ENCODE measurements around the gene NFATC2.
"Not testable (repeated sequence)": the region's sequence is repeated elsewhere in the genome, so short reads cannot be mapped to it uniquely, and the experiment has no call there.

Gene NFATC2

DNA sequence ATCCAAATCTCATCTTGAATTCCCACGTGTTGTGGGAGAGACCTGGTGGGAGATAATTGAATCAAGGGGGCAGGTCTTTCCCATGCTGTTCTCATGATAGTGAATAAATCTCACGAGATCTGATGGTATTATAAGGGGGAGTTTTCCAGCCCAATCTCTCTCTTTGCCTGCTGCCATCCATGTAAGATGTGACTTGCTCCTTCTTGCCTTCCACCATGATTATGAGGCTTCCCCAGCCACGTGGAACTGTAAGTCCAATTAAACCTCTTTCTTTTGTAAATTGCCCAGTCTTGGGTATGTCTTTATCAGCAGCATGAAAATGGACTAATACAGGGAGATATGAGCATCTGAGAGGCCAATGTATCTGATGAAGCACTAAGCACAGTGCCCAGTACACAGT lies 26.0 kb upstream of the NFATC2 start:
- ATAC-seq, DNase-seq: not testable (repeated sequence)

DNA sequence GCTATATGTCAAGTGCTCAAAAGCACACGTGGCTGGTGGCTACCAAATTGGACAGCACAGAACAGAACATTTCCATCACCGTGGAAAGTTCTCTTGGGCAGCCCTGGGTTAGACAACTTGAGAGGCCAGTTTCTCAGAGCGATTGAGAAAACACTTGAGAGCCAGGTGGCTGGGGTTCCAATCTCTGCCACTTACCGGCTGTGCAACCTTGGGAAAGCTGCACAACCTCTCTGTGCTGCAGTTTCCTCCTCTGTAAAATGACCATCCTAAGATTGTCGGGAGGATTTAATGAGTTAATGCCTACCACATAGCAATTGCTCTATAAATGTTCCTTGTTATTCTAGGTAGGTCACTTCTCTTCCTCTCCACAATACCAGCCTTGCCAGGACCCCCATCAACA lies 25.1 kb upstream of the NFATC2 start:
- DNase-seq, result no peak
- ATAC-seq, result no peak

DNA sequence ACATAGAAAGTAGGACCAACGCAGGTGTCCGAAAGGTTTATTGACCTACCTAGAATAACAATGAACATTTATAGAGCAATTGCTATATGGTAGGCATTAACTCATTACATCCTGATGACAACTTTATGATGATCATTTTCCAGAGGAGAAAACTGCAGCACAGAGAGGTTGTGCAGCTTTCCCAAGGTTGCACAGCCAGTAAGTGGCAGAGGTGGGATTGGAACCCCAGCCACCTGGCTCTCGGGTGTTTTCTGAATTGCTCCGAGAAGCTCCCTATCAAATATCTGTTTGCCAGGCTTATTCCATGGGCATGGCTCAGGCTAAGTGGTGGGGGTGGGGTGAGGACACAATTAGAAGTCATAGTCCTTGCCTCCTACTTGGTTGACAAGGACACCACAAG lies 24.1 kb upstream of the NFATC2 start:
- ATAC-seq (no peak), DNase-seq (no peak)

DNA sequence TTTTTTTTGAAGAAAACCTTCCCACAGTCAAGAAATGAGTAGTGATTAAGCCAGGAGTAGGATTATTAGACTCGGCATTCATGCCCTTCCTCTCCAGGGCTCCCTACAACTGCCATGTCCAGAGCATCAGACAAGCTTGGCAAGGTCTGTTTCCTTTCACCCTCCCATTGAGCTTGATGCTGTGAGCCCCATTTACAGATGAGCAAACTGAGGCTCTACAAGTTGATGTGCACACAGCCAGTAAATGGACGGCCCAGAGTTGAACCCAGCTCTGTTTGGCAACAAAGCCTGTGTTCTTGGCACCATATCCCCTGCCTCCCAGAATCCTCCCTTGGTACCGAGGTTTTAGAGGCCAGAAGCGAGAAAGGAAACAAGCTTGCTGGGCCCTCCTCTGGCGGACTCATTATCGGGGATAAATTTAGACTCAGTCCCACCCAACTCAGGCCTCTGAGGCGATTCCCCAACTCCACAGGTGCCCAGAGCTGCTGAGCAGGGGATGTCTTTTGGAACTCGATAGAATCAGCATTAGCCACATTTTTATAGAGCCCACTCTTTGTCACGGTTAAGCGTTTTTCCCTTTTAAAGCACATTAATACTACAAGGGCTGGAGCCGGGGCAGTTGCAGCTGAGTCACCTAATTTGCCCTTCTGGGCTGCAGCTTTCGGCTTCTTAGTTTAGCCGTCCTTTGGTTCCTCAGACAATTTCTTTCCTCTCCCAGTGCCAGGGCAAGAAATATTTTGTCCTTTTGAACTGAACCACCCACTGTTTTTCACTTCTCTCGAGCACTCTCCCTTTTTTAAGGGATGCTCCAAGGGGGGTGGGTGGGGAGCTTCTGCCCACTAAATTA lies 23.0 kb upstream of the NFATC2 start:
- DNase-seq, result no peak

DNA sequence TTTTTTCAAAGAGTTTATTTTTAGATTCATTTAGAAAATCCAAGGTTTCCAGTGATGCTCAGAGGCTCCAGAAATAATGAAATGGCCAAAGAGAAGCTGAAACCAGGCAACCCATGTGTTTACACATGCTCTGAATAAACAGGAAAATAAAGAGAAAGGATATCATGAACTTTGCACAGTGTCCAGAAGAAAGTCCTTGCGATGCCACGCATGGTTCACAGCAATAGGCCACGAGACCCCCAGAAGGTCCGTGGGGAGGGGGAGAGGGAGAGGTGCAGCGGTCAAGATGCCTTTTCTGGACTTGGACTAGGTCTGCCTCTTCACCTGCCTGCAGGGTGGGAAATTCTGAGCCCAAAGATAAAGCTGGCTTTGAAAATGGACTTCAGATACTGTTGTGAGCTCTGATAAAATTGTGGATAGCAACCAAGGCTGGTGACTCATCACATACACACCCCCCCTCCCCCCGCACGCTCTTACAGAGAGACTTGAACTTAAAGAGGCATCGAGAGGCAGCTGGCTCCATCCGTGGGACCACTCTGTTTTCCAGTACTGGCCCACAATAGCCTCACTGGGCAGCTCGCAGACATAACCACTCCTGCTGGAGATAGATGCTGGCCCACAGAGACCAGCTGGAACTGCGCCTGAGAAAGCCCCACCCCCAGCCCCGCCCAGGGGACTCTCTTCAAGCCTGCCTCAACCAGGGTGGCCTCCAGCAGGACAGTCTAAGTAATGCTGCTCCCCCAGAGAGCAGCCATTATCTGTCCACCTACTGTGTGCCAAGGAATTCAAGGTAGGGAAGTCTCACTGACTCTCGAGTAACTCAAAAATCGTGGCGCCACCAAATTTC lies 21.2 kb upstream of the NFATC2 start:
- peak; percentile 35 for DNase-seq
- ATAC-seq, result peak; percentile 44

More for the DNA sequence above, 23.0 kb upstream of the NFATC2 start:
- ATAC-seq, result no peak

DNA sequence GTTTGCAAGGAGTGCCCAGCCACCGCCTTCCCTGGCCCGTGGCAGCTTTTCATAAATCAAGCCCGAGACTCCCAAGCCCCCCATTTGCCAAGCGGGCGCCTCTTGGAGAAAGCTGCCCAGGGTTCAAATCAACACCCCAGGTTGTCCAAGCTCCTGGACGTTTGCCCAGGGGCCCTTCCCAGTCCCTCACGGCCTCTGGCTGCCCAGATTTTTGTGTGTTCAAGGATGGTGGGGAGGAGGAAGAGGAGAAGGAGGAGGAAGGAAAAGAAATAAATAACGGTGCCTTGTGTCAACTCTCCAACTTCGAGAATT lies 20.6 kb upstream of the NFATC2 start:
- DNase-seq (no peak), ATAC-seq (no peak)

DNA sequence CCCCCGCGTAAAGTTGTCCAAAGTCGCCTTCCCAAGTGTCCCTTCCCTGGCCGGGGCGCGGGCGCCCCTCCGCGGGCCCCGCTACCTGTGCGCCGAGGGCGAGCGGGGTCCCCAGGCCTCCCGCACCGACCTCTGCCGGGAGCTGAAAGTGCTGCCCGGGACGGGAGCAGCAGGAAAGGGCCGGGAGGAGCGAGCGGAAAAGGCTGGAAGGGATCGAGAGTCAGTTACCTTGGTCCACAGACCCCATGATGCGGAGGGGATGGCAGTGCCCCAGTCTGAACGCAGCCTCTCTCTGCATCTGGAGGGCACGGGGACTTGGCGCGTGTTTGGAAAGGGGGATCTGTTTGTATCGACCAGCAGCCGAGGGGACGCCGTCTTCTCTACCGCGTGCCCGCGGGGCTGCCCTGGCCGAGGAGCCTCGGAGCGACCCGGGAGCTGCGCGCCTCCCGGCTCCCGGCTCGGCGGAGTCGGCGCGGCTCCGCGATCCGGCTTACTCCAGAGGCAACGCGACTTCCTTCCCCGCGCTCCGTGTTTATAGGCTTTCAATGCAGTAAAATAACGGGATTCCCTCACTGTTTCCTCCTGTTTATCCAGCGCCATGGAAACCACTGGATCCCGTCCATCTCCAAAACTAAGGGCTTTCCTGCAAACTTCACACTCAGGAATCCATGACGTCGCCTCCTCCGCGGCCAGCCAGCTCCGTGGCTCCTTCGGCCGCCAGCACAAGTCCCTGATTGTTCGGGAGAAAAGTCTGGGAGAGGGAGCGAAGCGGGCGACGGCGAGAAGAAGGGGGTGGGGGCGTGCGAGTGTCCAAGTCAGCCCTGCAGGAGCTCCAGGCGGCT lies 20.0 kb upstream of the NFATC2 start:
- peak; percentile 16 for DNase-seq
- peak; percentile 33 for ATAC-seq

DNA sequence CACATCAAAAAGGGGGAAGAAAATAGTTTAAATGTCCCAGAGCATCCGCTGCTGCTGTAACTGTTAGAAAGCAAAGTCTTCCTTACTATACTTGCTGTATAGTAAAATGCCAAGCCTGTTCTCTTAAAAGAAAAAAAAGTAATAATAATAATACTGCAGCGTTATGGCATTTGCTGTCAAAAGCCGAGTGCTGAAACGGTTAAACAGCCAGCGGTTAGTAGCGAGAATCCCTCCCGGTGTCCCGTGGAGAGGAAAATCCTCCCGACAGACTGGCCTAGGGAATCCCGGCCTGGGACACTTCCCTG lies 19.5 kb upstream of the NFATC2 start:
- ATAC-seq, result no peak
- no peak for DNase-seq

DNA sequence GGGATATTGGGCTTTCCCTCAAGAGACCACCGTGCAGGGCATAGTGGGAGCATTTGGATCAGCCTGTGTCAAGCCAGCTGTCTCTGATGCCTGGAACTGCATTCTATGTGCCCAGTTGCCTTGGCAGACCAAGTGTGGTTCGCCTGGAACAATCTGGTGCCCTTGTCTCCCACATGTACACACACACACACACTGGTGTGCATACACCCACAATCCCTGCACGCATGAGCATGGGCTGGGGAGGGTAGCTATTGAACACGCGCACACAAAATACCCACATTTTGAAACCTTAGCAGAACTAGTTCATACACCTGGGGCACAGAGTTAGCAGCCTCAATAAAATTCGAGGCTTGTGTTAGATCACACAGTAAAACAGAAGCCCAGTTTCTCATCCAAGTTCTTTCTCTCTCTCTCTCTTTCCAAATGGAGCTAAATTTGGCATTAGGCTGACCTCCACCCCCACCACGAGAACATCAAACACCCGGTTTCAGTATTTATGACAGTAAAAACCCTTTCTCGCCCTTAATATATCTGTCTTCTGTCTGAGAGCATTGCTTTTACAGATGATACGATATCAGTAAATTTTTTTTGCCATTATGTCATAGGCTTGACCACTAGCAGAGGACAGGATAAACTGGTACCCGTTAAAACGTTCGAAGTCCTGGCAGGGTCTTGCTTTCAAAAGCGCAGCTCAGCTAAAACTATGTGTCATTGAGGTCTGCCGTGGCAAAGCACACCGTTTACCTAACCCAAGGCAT lies 18.2 kb upstream of the NFATC2 start:
- DNase-seq (no peak), ATAC-seq (no peak)

DNA sequence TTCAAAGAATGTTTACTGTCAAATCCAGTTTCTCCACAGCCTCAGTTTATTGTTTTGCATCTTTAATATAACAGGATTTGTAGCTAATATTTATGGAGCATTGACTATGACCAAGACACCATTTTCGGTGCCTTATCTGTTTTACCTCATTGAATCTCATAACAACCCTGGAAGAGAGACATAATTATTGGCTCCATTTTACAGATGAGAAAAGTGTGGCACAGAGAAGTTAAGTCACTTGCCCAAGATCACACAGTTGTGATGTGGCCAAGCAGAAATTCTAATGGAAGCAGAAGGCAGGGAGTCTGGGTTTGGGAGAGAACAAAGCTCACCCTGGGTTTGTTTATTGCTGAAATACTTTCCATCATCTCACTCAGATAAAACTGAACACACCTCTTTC lies 17.5 kb upstream of the NFATC2 start:
- DNase-seq (no peak), ATAC-seq (no peak)

DNA sequence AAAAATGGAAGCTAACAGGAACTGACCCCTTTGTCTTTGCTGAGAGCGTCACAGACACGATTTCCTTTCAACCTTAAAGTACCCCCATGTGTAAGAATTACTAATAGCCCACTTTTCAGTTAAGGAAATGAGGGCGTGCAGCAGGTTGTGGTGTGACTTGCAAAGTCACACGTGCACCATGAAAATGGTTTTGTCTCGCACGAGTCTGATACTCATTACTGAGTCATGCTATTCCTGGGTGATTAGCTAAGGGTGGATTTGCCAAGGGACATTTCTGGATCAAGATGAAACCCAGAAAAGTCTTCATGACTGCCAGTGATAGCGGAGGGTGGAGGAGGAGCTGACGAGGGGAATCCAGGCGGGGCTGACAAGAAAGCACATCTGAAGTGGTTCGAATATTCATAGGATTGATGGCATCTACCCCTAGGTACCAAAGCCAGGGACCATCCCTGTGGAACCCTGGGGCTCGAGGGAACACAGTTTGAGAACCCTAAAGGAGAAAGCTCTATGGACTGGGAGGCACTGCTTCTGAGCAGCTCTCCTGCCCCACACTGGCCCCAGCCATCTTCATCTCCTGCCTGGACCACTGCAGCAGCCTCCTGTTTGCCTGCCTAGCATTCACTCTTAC lies 12.1 kb upstream of the NFATC2 start:
- ATAC-seq, result peak; percentile 72
- DNase-seq, result no peak

DNA sequence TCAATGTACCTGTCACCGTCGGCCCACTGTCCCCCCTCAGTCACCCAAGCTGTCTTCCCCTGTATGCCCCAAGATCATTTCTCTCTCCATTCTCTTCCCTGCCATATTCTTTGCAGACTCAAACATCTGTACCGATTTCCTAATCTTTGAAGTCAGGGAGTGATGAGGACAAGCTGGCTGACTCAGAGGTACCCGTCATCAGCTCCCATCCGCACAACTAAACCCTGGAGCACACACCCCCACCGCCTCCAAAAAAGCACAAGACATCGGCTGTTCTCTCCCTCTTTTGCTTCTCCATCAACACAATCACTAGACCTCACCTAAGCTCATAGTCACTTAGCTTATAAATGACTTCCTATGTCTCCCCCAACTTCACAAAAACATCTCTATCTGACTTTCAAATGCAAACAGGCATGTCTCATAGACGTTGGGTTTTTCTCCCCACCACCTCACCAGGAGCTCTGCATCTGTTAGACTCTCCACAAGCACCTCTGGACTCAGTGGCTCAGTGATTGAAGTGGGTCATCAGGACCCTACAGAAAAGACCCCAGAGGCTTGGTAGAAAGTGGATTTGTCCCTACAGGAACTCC lies 11.5 kb upstream of the NFATC2 start:
- DNase-seq (no peak), ATAC-seq (peak; percentile 25)

DNA sequence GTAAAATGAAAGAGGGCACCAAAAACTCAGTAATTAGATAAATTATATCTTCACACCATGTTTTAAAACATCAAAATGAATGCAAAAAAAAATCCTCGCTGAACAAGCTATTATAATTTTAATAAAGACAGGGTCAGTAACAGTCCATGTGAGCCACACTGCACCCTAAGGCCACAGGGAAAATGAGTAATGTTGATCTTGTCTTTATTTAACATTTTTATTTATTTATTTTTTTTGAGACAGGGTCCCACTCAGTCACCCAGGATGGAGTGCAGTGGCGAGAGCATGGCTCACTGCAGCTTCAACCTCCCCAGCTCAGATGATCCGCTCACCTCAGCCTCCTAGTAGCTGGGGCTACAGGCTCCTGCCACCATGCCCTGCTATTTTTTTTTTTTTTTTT lies 8.7 kb upstream of the NFATC2 start:
- DNase-seq (no peak), ATAC-seq (no peak)

DNA sequence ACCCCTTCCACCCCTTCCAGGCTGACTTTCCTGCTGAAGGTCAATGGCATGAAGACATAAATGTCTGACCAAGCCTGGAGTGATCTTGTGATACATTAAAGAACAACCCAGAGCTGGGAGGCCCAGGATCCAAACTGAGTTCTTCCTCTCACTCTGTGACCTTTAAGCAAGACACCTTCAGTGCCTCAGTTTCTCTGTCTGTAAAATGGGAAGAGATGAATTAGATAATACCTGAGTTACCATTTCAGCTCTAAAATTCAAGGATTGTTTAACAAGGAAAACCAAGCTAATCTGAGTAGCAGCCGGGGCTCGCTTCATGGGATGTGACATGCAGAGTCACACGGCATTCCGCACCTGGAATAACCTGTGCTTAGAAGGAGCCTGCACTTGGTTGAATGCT lies 7.0 kb upstream of the NFATC2 start:
- DNase-seq (no peak), ATAC-seq (no peak)

DNA sequence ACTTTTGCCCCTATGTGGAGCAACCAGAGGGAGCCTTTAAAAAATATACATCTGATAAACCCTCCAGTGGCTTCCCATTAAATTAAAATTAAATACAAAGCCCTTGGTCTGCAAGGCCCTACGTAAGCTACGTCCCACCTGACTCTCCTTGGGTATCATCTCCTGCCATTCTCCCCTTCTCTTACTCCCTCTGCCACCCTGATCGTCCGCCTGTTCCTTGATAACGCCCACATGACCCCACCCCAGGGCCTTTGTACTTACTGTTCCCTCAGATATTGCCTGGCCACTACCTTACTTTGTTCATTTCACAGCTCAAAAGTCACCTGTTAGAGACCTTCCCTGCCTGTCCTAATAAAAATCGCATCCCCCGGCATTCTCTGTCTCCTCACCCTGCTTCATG lies 5.4 kb upstream of the NFATC2 start:
- DNase-seq (no peak), ATAC-seq (no peak)

DNA sequence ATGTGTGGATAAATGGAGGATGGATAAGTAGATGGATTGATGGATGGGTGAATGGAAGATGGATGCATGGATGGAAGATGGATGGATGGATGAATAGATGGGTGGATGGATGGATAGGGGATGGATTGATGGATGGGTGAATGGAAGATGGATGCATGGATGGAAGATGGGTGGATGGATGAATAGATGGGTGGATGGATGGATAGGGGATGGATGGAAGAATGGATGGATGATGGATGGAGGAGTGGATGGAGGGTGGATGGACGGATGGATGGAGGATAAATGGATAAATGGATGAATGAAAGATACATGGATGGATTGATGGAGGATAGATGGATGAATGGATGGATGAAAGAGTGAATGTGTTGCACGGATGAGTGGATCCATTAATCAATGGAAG lies 3.0 kb upstream of the NFATC2 start:
- no peak for ATAC-seq
- no peak for DNase-seq

DNA sequence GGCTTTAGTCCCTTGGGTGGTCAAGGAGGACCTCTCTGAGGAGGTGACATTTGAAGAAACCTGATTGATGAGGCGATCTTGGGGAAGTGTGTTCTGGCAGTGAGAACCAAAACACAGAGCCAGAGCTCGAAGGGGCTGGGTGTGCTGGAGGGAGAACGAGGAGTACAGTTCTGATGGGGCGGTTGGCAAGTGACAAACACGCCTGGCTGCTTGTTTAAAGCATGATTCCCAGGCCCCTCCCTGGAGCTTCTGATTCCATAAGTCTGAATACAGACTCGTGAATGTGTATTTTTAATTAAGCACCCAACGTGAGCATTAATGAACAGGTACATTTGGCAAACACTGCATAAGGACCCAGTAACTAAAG lies 886 bp upstream of the NFATC2 start:
- no peak for ATAC-seq

DNA sequence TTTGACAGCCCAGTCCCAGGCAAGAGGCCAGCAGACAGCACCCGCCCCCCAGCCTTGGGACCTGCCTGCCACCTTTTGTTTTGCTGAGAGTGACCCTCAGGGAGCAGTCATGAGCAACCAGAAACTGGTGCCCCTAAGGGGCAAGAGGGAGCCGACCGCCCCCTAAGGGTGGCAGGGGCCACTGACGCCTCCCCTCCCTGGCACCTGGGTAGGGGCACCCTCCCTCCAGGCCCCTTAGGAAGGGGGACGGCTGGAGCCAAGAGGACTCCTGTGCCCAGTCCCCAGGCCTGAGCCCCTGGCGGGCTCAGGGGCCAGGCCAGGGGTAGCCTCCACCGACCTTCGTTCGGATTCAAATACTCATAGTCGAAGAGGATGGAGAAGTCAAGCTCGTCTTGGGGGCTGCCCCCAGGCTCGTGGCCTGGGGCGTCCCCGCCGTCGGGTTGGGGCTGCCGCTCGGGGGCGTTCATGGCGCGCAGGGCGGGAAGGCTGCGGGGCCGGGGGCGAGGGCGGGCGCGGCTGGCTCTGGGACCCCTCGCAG lies 417 bp downstream of the NFATC2 start:
- DNase-seq, result peak; percentile 74
- peak; percentile 45 for ATAC-seq

More for the DNA sequence above, 886 bp upstream of the NFATC2 start:
- no peak for DNase-seq

DNA sequence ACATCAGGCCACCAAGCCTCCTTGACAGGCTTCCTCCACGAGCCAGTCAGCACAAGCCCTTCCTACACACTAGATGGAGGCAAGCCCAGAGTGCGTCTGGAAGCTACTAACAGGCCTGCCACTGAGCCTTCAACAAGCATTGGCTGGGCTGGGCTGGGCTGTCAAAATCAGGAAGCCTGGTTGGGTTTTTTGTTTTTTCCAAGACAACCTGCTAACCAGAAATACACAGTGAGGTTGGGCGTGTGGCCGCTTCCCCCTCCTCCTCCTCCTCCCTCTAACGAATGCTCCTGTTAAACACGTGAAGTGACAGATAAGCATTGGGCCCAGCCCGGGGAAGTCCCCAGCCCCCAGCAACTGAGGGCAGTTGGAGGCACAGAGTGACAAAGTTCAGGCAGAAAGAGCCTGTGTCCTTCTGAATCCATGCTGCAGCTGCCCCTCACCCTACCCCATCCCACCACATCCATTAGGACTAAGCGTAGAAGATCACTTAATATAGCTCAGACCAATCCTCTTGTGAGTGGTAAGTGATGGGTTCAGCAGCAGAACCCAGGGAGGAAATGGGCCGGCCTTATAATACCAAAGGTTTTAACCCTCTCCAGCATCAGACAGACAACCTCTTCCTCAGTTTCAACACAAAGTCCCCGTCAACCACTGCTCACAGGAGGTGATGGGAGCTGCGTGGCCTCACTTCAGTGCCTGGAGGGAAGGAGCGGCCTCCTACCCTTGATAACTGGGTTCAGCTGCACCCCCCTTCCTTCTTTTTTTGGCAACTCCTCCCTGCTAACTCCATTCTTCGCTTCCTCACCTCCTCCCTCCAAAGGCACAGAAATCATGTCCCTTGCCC lies 1.1 kb downstream of the NFATC2 start:
- DNase-seq, result peak; percentile 83

DNA sequence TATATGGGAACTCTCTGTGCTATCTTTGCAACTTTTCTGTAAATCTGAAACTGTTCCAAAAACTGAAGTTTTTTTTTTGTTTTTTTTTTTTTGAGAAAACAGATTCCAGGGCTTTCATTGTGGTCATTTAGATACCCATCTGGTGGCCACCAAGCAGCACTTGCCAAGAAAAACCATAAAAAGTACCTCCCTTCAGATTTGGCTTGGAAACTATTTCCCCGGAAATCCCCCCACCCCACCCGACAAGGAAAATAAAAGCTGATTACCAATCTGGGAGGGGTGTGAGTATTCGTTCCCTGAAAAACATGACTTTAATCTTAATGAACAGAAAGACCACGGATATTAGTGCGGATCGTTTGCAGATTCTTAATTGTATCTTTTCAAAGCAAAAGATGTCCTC lies 1.9 kb downstream of the NFATC2 start:
- DNase-seq, result no peak
- no peak for ATAC-seq

More for the DNA sequence above, 1.1 kb downstream of the NFATC2 start:
- ATAC-seq, result peak; percentile 88
